ENCODE measurements around the gene ASB15.

- TF ChIP-seq CTCF (conservative IDR thresholded peaks at IDR 0.05; ENCODE audit: low read length) (no peak), EZH2phosphoT487 (IDR thresholded peaks at IDR 0.05; ENCODE audit: borderline replicate concordance) (no peak)
Measured at GRCh38 chr7:123557398-123558288, 44.0 kb upstream of the ASB15 start, which contains the start of gene NDUFA5.
